ENCODE measurements around the gene FAM25G. TPM values are rescaled to one million over a fixed set of nuclear protein-coding genes. Genes with fewer than 3 reads are reported as not detected.
"Not testable (repeated sequence)": the region's sequence is repeated elsewhere in the genome, so short reads cannot be mapped to it uniquely, and the experiment has no call there.

FAM25G gene
- total RNA-seq (not detected), polyA plus RNA-seq (ENCODE audit: insufficient read depth, low read depth, low replicate concordance) (not detected)
- long read RNA-seq, donor 1: 0 reads
- long read RNA-seq, donor 2: 0 reads
- long read RNA-seq, donor 3: 0 reads
- long read RNA-seq, donor 4: 0 reads
- long read RNA-seq, donor 5: 0 reads
- long read RNA-seq, donor 6: 0 reads
- long read RNA-seq, donor 7: 0 reads
- long read RNA-seq, donor 8: 0 reads
- long read RNA-seq, donor 9: 0 reads
- long read RNA-seq, donor 10: 0 reads

GRCh38 chr10:47491600-47491999, at the start of gene FAM25G:
Gene FAM25G (minus strand): TSS chr10:47491700. CDS start chr10:47491674, 26 bp downstream.
- H3K27me3 ChIP-seq (ENCODE audit: control insufficient read depth, insufficient read depth, low read length); DNase-seq; H3K4me3 ChIP-seq (ENCODE audit: low read length in 3 of 3); FAIRE-seq; H3K4me1 ChIP-seq (ENCODE audit: control insufficient read depth in 2 of 3, insufficient read depth in 2 of 3, low read depth in 1 of 3, low read length in 3 of 3); H3K9ac ChIP-seq (ENCODE audit: low read length in 3 of 3); H3K27ac ChIP-seq (ENCODE audit: low read depth in 2 of 2, low read length in 2 of 2); H3K36me3 ChIP-seq (ENCODE audit: control insufficient read depth in 2 of 3, insufficient read depth in 3 of 3, low read length in 3 of 3); H3K9me3 ChIP-seq (ENCODE audit: control insufficient read depth in 2 of 3, insufficient read depth in 1 of 3, low read length in 3 of 3); intact Hi-C loops (cut with DNase I): not testable (repeated sequence)

DNA sequence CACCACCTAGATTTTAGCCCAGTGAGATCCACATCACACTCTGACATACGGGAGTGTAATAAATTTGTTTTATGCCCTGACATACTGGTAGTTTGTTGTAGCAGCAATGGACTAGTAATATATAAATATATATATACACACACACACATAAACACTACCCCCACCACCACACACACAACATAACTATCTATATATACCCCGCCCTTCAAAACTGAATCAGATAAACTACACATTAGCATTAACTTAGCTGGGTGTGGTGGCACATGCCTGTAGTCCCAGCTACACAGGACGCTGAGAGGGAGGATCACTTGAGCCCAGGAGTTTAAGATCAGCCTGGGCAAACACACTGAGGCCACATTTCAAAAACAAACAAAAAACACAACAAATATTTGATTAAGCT, 44.9 kb upstream of the FAM25G start:
- FAIRE-seq; H3K4me3 ChIP-seq (ENCODE audit: low read length in 3 of 3); H3K36me3 ChIP-seq (ENCODE audit: control insufficient read depth in 2 of 3, insufficient read depth in 3 of 3, low read length in 3 of 3); H3K27ac ChIP-seq (ENCODE audit: low read depth in 2 of 2, low read length in 2 of 2); H3K4me1 ChIP-seq (ENCODE audit: control insufficient read depth in 2 of 3, insufficient read depth in 2 of 3, low read depth in 1 of 3, low read length in 3 of 3); H3K9ac ChIP-seq (ENCODE audit: low read length in 3 of 3); DNase-seq; intact Hi-C loops (cut with DNase I); H3K9me3 ChIP-seq (ENCODE audit: control insufficient read depth in 2 of 3, insufficient read depth in 1 of 3, low read length in 3 of 3); H3K27me3 ChIP-seq (ENCODE audit: control insufficient read depth, insufficient read depth, low read length): not testable (repeated sequence)

DNA sequence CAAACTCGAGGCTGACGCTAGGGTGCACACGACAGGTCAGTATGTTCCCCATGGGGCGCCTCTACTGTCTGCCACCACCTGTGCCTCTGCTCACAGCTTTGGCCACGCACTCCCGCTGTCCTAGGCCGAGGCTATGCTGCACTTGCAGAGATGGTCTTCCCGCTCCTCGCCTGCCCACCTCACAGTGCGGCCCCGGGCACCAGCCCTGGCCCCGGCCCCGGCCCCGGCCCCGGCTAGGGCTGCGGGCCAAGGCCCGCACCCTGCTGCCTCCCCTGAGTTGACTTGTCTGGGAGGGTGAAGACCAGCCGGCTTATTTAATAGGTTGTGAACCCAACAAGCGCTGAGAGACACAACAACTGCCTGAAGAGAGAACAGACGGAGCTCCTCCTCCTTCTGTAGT, 32.0 kb upstream of the FAM25G start, which contains the start of gene AGAP9:
TSS of gene AGAP9 (minus strand) at position 164 of the 400 bp plus-strand sequence. CDS start at position 52, 112 bp downstream.
- H3K27ac ChIP-seq (ENCODE audit: low read depth in 2 of 2, low read length in 2 of 2); H3K4me1 ChIP-seq (ENCODE audit: control insufficient read depth in 2 of 3, insufficient read depth in 2 of 3, low read depth in 1 of 3, low read length in 3 of 3); H3K4me3 ChIP-seq (ENCODE audit: low read length in 3 of 3); H3K9ac ChIP-seq (ENCODE audit: low read length in 3 of 3); intact Hi-C loops (cut with DNase I); H3K36me3 ChIP-seq (ENCODE audit: control insufficient read depth in 2 of 3, insufficient read depth in 3 of 3, low read length in 3 of 3); DNase-seq; H3K9me3 ChIP-seq (ENCODE audit: control insufficient read depth in 2 of 3, insufficient read depth in 1 of 3, low read length in 3 of 3); FAIRE-seq; H3K27me3 ChIP-seq (ENCODE audit: control insufficient read depth, insufficient read depth, low read length): not testable (repeated sequence)

- H3K4me1 ChIP-seq (ENCODE audit: control insufficient read depth in 2 of 3, insufficient read depth in 2 of 3, low read depth in 1 of 3, low read length in 3 of 3); FAIRE-seq; H3K27me3 ChIP-seq (ENCODE audit: control insufficient read depth, insufficient read depth, low read length); H3K9ac ChIP-seq (ENCODE audit: low read length in 3 of 3); DNase-seq; H3K9me3 ChIP-seq (ENCODE audit: control insufficient read depth in 2 of 3, insufficient read depth in 1 of 3, low read length in 3 of 3); intact Hi-C loops (cut with DNase I); H3K27ac ChIP-seq (ENCODE audit: low read depth in 2 of 2, low read length in 2 of 2); H3K4me3 ChIP-seq (ENCODE audit: low read length in 3 of 3); H3K36me3 ChIP-seq (ENCODE audit: control insufficient read depth in 2 of 3, insufficient read depth in 3 of 3, low read length in 3 of 3): not testable (repeated sequence)
Measured at GRCh38 chr10:47502313-47502712, 10.8 kb upstream of the FAM25G start.

- H3K4me3 ChIP-seq (ENCODE audit: low read length in 3 of 3); DNase-seq; H3K4me1 ChIP-seq (ENCODE audit: control insufficient read depth in 2 of 3, insufficient read depth in 2 of 3, low read depth in 1 of 3, low read length in 3 of 3); intact Hi-C loops (cut with DNase I); FAIRE-seq; H3K27me3 ChIP-seq (ENCODE audit: control insufficient read depth, insufficient read depth, low read length); H3K36me3 ChIP-seq (ENCODE audit: control insufficient read depth in 2 of 3, insufficient read depth in 3 of 3, low read length in 3 of 3); H3K27ac ChIP-seq (ENCODE audit: low read depth in 2 of 2, low read length in 2 of 2); H3K9me3 ChIP-seq (ENCODE audit: control insufficient read depth in 2 of 3, insufficient read depth in 1 of 3, low read length in 3 of 3); H3K9ac ChIP-seq (ENCODE audit: low read length in 3 of 3): not testable (repeated sequence)
Measured at GRCh38 chr10:47494226-47494625, 2.7 kb upstream of the FAM25G start.

DNA sequence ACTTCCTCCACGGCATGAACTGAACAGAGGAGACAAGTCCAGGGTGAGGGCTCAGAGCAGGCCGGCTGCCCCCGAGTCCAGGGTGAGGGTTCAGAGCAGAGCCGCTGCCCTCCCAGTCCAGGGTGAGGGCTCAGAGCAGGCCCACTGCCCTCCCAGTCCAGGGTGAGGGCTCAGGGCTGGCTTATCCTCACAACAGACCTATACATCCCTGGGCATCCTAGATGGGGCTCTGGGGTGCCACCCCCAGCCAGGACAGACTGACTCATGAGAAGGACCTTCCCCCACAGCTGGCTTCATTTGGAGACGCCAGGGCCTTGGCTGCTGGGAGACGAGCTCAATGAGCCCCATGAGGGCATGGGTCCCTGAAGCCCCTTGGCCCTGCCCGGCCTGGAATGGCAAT, 1.9 kb downstream of the FAM25G start:
- H3K27me3 ChIP-seq (ENCODE audit: control insufficient read depth, insufficient read depth, low read length): not testable (repeated sequence)
- peak in 1 of 5 donors; percentile 29 for DNase-seq

DNA sequence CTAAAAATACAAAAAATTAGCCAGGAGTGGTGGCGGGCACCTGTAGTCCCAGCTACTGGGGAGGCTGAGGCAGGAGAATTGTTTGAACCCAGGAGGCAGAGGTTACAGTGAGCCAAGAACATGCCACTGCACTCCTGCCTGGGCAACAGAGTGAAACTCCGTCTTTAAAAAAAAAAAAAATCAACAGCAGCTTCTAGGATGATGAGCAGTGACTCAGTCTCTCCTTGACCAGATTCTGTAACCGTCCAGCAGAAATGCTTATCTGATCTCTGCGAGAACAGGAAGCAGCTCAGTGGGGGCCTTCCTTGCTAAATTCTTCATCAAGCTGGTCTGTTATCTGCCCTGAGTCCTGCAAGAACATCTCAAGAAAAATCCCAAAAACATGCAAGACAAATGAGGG, 5.6 kb downstream of the FAM25G start:
- H3K9me3 ChIP-seq (ENCODE audit: control insufficient read depth in 2 of 3, insufficient read depth in 1 of 3, low read length in 3 of 3); FAIRE-seq; H3K9ac ChIP-seq (ENCODE audit: low read length in 3 of 3); H3K4me1 ChIP-seq (ENCODE audit: control insufficient read depth in 2 of 3, insufficient read depth in 2 of 3, low read depth in 1 of 3, low read length in 3 of 3); H3K36me3 ChIP-seq (ENCODE audit: control insufficient read depth in 2 of 3, insufficient read depth in 3 of 3, low read length in 3 of 3); intact Hi-C loops (cut with DNase I); H3K27ac ChIP-seq (ENCODE audit: low read depth in 2 of 2, low read length in 2 of 2); H3K4me3 ChIP-seq (ENCODE audit: low read length in 3 of 3); H3K27me3 ChIP-seq (ENCODE audit: control insufficient read depth, insufficient read depth, low read length); DNase-seq: not testable (repeated sequence)

More for the DNA sequence above, 1.9 kb downstream of the FAM25G start:
- intact Hi-C loops (cut with DNase I); H3K36me3 ChIP-seq (ENCODE audit: control insufficient read depth in 2 of 3, insufficient read depth in 3 of 3, low read length in 3 of 3); H3K4me1 ChIP-seq (ENCODE audit: control insufficient read depth in 2 of 3, insufficient read depth in 2 of 3, low read depth in 1 of 3, low read length in 3 of 3); H3K9me3 ChIP-seq (ENCODE audit: control insufficient read depth in 2 of 3, insufficient read depth in 1 of 3, low read length in 3 of 3); H3K27ac ChIP-seq (ENCODE audit: low read depth in 2 of 2, low read length in 2 of 2); H3K9ac ChIP-seq (ENCODE audit: low read length in 3 of 3); FAIRE-seq; H3K4me3 ChIP-seq (ENCODE audit: low read length in 3 of 3): not testable (repeated sequence)

DNA sequence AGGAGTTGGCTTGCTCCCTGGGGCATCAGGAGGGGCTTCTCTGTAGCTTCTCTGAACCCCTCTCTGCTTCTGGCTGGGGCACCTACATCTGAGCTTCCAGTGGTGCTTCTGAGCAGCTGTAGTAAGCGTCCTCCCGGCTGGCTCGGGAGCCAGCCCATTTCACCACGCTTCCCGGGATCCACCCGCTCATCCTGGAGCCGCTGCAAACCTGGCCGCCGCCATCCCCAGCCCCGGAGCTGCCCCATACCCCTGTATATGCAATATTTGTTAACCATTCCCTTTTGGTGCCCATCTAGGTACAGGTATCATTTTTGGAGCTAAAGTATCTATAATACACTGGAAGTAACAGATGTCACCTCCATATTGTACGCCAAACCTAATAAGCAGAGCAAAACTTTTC, 6.7 kb downstream of the FAM25G start:
- DNase-seq: peak in 1 of 5 donors; percentile 26

More for the DNA sequence above, 6.7 kb downstream of the FAM25G start:
- H3K9ac ChIP-seq (ENCODE audit: low read length in 3 of 3); H3K9me3 ChIP-seq (ENCODE audit: control insufficient read depth in 2 of 3, insufficient read depth in 1 of 3, low read length in 3 of 3); intact Hi-C loops (cut with DNase I); H3K4me1 ChIP-seq (ENCODE audit: control insufficient read depth in 2 of 3, insufficient read depth in 2 of 3, low read depth in 1 of 3, low read length in 3 of 3); H3K4me3 ChIP-seq (ENCODE audit: low read length in 3 of 3); FAIRE-seq; H3K27me3 ChIP-seq (ENCODE audit: control insufficient read depth, insufficient read depth, low read length); H3K36me3 ChIP-seq (ENCODE audit: control insufficient read depth in 2 of 3, insufficient read depth in 3 of 3, low read length in 3 of 3); H3K27ac ChIP-seq (ENCODE audit: low read depth in 2 of 2, low read length in 2 of 2): not testable (repeated sequence)

Data from kidney (tissue), 19 donors.